Measurements from ENCODE around the gene GRIK1.

Gene GRIK1

DNA sequence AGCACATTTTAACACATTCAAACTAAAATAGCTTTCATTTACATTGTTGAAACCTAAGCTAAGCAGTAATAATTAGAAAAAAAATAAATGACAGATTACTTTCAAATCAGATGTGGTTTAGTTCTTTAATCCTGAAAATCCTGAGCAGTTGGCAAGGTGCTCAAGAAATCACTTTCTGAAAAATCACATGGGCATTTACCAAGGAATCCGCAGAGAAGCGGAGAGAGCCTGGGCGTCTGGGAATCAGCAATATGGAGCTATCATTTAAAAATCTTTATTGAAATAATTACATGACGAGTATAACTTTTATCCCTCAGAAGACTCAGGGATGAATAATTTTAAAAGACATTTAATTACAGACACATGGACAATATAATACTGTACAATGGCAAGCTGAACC, 30.2 kb downstream of the GRIK1 start:
- DNase-seq: no peak

DNA sequence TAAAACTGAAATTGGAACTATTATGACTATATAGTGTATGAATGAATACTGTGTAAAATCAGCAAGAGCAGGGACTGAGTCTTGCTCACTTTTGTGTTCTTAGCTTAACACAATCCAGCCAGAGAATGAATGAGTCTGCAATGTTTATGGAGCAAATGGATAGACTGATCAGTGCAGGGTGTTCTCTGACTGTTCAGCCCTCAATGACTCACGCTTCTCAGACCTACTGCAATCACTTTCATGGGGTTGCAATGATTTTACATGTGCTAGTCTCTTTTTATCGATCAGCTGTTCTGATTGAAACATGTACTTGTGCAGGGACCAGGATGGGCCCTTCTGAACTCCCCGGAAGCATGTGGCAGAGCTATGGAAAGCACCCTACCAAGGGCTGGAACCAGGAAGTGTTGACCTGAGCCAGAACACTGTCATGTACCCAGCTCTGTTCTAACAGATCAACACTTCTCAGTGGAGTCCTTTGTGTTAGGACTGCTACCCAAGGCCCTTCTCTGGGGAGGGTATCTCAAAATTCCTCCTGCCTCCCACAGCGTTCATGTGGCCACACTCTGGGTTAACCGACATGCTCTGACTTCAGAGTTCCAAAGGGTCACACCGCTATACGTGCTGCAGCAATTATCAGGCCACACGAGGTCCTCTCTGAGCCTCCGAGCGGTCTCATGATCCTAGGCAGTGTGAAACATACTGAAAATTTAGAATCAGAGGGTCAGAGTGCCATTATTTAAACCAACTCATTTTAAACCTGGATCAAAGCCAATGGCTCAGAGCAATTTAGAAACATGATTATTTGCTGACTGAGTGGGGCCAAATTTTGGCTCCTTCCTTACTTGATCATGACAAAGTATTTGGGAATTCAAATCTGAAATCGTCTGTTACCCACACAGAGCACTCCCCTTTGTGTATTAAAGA, 35.2 kb downstream of the GRIK1 start:
- no peak for DNase-seq

- no peak for DNase-seq
Observed at GRCh38 chr21:29896884-29897283, 42.9 kb downstream of the GRIK1 start.

GRCh38 chr21:29893687-29894086, 46.1 kb downstream of the GRIK1 start:
- no peak for DNase-seq

DNA sequence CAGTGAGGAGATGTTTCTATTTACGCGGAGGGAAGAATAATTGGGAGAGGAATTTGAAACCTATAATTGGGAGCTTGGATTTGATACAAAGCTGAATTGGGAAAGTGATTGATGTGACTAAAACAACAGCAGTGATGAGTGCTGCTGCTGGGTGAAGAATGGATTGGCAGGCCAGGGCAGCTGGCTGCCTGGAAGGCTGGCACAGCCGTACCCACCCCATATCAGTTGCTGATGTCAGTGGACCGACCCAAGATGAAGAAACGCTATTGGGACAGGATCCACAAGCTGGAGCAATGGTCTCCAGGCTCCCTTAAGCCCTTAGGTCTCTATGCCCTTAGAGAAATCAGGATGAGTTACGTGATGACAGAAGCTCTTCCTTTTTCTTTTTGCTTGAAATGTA, 47.4 kb downstream of the GRIK1 start:
- DNase-seq: no peak

GRCh38 chr21:29888437-29888836, 51.4 kb downstream of the GRIK1 start:
- no peak for DNase-seq

DNA sequence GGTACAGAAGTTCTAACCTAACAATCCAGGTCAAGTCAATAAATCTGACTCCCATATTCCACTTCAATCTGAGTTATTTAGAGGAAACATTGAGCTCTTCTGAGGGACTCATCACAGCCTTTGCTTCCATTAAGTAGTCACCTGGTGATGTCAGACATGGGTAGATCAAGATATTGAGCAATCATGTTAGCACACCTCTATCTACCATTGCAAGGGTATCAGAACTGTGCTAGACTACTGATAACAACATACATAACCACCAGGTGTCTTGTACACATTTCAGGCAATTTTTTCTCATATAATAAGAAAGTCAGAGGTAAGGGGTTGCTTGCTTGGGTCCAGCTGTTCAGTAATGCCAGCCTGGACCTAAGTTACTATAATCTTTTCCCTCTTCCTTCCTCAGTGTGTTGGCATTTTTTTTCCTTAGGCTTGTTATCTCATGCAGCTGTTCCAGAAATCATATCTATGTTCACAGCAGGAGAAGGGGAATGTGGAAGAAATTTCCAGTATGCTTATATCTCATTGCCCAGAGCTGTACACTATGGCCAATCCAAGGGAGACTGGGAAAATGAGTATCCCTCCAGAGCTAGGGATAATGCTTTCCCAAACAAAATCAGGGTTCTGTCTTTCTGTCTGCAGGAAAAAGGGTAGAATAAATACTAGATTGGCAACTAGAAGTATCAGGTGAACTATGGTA, 52.3 kb downstream of the GRIK1 start:
- DNase-seq: no peak

DNA sequence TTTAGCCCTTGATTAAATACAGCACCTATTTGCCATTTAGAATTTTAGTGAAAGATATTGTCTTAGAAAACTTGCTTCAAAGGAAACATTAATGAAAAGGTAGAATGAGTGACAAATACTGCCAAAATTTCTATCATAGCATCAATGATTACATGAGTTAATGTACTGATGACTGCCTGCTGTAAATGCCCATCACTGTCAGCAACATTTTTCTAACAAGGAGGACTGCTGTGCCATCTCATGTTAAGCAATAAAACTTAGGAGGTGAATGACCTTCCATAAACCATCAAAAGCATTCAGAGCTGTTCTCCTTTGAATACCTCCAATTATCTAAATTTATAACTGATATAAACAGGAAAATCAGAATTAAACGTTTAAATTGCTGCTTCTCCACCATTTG, 54.3 kb downstream of the GRIK1 start:
- DNase-seq: no peak

DNA sequence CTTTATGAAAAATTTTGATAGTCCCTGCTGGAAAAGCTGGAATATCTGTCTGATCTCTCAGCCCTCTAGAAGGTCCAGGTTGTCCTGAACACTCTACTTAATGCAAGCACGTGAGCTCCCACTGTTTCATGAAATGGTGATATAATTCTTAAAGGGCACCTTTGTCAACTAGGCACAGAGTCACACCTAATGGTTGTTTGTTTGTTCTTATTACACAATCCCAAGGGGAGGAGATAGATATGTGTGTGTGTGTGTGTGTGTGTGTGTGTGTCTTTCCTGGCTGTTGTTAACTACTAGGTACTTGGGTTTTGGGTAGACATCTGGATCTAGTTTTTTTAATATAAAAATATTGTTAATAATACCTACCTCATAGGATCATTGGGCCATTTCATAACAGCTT, 63.9 kb downstream of the GRIK1 start:
- no peak for DNase-seq

- no peak for DNase-seq
Observed at GRCh38 chr21:29875036-29875716, 64.6 kb downstream of the GRIK1 start.

DNA sequence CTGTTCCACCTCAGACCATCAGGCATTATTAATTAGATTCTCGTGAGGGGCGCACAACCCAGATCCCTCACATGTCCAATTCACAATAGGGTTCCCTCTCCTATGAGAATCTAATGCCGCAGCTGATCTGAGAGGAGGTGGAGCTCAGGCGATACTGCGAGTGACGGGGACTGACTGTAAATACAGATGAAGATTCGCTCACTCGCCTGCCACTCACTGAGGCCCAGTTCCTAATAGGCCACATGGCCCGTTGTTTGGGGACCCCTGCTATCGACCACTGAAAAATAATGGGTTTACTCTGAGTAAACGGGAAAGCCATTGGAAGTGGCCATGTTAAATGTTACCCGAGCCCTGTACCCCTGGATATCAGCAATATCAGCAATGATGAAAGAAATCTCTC, 65.9 kb downstream of the GRIK1 start:
- DNase-seq: no peak

GRCh38 chr21:29870814-29871213, 69.0 kb downstream of the GRIK1 start:
- DNase-seq: no peak

GRCh38 chr21:29867796-29868195, 72.0 kb downstream of the GRIK1 start:
- no peak for DNase-seq

DNA sequence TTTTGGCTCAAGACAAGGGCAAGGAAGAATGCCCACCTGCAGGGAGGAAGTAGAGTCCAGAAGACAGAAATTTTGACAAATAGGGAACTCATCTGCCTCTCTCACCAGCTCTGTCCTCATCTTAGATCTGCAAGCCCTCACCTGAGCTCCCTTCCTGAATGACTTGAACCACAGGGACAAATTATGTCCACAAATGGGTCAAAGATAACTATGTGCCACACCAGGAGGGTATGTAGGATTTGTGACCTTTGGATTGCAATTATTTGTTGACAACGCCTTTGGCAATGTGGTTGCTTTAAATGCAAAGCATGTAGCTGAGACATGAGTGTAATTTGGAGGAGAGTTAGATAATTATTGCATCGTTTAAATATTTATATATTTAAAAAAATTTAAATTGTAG, 79.5 kb downstream of the GRIK1 start:
- DNase-seq: no peak

- no peak for DNase-seq
Observed at GRCh38 chr21:29857150-29857549, 82.6 kb downstream of the GRIK1 start.

DNA sequence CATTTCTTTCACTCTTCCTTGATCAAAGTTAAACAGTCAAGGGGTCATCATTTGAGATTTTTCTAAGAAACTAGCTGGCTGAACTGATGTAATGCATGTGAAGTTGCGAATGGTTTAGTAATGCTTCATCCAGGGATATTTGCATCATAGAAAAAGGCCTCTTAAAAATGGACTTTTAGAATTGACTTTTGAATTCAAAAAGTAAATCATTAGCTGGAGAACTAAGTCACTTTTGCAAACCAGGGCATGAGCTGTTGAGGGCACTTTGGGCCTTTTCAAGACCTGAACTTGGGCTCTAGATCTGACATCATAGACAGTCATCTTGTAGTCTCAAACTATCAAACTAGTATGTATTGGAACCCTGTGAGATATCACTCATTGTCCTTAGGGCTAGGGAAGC, 85.0 kb downstream of the GRIK1 start:
- no peak for DNase-seq

DNA sequence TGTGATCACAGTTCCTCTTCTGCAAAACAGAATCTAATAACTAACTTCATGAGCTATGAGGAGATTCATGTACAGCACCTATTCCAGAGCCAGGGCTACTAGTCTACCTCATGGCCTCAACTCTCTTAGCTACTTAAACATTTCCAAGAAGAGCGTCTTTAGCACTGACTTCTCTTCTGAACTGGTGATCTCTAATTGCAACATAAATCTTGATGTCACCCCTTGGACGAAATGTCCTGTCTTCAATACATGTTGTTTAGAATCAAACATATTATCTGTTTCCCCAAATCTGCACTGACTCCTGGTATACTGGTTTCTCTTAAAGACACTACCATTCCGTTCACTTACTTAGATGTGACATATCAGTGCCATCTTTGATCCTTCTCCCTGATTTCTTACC, 88.2 kb downstream of the GRIK1 start:
- DNase-seq: no peak

GRCh38 chr21:29849735-29850176, 90.0 kb downstream of the GRIK1 start:
- peak; percentile 31 for DNase-seq

DNA sequence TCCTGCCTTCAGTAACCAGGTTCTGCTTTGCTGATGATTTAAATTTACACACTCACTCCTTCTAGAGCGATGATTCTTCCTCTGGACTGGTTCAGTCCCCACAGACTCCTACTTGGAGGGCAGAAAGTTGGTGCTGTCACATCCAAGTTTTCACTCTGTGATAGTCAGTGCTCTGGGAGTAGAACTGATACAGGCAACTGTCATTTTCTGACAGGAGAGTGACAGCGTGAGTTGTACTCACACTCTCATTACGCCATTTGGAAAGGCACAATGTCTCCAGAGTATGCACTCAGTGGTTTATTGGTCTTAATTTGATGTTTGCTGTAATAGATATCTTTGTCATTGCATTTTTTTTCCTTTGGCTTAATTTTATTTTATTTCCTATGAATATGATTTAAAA, 96.0 kb downstream of the GRIK1 start:
- no peak for DNase-seq

DNA sequence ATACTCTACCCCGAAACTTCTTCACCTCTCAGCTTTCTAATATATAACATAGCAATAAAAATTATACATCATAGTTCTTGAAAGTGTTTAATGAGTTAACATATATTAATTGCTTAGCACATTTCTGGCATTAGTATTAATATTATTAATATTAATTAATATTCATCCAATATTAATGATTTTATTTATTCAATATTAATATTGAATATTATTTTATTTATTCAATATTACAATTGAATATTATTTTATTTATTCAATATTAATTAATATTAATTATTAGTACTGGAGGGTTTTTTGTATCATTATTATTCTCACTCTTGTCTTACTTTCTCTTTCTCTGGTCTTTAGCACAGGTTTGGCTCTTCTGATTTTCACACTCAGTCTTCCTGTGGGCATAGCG, 105.2 kb downstream of the GRIK1 start:
- no peak for DNase-seq

- no peak for DNase-seq
Observed at GRCh38 chr21:29832217-29832616, 107.6 kb downstream of the GRIK1 start.

GRCh38 chr21:29829564-29830275, 110.1 kb downstream of the GRIK1 start:
- DNase-seq: no peak

DNA sequence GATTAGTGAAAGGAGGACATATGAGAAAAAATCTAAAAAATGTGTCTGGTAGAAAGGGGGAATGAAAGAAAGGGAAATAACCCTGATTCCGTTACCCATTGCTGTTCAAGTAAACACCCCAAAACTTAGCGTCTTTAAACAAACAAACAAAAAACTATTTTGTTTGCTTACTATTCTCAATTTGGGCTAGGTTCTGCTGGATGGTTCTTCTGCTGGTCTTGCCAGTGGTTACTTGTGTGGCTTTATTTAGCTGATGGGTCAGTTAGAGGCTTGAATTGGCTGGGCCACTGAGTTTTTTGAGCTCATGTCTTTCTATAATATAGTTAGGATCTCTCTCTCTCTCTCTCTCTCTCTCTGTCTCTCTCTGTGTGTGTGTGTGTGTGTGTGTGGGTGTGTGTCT, 112.1 kb downstream of the GRIK1 start:
- DNase-seq: no peak
